Measurements from ENCODE around the gene SMYD3.
"Not testable (repeated sequence)": the region's sequence is repeated elsewhere in the genome, so short reads cannot be mapped to it uniquely, and the experiment has no call there.

Gene SMYD3

DNA sequence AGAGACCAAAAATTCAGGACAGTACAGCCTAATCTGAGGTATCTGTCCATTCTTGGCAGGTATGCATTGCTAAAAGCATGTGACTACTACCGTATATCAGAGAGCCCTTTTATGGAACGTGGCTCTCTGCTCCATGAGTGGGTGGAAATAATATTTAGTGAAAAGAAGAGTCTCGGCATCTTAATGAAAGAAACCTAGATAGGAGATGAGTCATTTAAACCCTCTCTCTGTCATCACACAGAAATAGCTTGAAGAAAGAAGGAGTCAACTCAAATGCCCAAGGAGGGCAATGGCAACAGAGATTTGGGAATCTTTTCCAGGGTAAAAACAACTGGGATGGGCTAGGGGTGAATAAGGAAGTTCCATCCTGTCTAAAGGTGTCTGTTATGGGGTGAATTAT lies 528.2 kb downstream of the SMYD3 start:
- DNase-seq = no peak

DNA sequence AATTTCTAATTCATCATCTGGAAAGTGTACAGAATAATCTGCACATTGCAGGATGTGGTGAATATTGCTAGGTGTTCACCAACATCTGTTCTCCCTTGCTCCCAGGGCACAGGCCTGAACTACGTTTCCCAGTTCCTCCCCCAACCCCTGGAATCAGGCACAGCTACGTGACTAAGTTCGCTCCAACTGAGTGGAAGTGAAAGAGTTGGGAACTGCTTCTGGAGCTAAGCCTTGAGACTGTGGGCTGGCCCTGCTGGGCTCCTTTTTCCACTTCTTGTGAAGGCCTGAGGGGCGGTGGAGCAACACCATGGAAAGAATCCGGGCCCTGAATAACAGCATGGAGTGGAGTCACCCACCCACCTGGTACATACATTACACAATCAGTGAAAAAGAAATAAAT lies 534.6 kb downstream of the SMYD3 start:
- DNase-seq = no peak

DNA sequence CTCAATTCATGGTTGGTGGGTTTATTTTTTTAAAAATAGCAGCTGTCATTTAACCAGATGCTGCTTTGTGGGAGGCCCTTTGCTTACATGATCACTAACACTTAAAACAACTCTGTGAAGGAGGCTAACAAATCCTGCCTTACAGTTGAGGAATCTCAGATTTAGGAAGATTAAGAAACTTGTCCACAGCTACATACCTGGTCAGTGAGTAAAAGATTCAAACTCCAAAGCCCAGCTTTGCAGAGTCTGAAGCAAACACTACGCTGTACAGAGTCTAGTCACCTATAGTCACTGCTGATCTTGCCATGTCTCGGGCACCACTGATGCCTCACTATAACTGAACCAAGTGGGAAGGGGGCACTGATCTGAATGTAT lies 535.4 kb downstream of the SMYD3 start:
- DNase-seq = no peak

DNA sequence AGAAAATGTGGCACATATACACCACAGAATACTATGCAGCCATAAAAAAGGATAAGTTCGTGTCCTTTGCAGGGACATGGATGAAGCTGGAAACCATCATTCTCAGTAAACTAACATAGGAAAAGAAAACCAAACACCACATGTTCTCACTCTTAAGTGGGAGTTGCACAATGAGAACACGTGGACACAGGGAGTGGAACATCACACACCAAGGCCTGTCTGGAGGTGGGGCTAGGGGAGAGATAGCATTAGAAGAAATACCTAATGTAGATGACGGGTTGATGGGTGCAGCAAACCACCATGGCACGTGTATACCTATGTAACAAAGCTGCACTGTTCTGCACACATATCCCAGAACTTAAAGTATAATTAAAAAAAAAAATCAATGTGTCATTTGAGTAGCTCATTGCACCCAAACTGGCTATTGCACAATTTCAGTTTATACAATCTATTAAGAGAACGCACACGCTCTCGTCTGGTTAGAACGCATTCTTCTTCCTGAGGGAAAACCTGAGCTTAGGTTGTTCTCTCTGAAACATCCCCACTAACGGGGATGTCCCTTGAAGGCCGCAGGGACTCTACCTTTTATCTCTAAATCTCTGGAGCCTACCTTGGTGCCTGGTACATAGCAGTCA lies 535.9 kb downstream of the SMYD3 start:
- not testable (repeated sequence) for DNase-seq

DNA sequence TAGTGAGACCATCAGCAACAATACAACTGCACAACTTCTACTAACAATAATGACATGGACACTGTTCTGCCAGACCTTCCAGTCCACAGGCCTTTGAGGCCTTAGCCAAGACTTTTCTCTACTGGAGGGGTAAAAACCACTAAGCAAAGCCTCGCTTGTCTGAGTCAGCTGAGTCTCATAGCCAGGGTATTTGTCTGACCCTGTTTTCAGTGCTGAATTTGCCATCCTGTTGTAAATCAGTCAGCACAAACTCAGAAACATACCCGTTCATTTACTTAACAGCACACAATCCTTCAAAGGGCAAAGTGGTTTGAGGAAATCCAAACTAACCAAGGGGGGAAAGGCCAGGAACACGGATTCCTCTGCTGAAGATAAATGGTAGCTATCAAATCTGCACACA lies 537.8 kb downstream of the SMYD3 start:
- no peak for DNase-seq

DNA sequence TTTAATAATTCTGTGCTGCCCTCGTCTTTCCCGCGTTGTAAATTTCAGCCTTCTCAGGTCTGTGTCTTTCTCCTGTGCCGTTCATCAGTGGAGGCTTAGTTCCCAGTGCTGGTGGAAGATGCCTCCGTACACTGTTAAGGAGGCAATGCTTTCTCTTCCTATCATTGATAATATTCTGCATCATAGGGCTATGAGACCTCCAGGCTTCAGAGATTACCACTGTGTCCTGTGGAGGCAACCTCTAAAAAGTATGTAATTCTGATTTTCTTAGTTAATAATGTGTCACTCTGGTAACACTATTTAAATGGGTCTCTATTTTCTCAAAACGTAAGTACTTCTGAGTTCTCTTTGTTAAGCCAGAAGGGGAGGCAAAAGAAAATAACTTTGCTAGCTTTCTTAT lies 538.3 kb downstream of the SMYD3 start:
- no peak for DNase-seq

DNA sequence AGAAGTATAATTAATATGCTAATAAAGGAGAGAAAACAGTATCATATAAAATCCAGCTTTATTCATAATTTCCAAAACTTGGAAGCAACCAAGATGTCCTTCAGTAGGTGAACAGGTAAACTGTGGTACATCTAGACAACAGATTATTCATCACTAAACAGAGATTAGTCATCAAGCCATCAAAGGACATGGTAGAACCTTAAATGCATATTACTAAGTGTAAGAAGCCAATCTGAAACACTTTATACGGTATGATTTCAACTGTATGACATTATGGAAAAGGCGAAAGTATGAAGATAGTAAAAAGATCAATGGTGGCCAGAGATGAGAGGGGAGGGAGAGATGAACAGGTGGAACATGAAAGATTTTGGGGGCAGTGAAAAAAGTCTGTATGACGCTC lies 541.7 kb downstream of the SMYD3 start:
- no peak for DNase-seq

DNA sequence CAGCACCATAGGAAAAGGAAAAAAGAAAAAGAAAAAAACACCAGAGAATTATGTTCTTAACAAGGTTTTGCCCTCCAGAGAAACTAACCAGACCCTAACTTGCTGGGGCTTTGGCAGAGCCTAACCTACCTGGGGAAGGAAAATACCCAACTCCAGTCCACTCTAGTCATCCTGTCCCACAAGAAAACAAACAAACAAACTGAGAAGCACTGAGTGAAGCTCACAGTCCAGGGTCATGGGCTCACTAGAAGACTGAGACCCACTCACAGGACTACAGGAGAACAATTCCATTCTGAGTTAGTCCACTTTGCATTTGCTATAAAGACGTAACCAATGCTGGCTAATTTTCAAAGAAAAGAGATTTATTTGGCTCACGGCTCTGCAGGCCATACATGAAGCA lies 543.4 kb downstream of the SMYD3 start:
- no peak for DNase-seq

DNA sequence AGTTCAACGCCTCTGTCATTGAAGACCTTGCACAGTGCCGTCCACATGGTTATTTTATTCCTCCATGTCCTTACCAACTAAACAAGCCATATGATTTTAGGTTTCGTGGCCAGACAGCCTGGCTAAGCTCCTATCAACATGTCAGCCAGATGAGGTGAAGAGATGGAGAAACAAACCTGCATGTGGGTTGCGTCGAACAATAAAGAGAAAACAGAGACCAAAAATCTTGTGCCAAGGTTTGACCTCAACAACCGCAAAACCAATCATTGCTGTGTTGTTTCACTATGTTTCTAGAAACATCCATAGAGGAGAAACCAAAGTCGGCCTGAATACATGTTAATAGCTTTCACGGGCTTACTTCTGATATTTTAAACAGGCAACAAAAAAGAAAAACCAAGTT lies 544.6 kb downstream of the SMYD3 start:
- no peak for DNase-seq

DNA sequence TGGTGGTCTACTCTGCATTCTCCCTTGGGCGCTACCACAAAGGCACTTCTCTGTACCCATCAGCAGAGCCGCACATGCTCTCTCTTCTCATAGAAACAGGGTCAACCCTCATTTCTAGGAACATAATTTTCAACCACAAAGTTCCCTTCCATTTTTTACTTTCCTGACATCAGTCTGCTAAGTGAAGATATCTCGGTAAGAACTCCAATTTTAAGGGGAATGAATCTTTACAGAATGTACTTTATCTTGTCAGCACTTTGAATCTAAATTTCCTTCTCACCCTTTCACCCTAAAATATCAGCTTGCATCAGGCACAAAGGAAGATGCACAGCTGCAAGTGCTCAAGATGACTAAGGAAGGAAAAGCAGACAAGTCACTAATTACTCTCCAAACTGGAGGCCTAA lies 545.9 kb downstream of the SMYD3 start:
- no peak for DNase-seq

DNA sequence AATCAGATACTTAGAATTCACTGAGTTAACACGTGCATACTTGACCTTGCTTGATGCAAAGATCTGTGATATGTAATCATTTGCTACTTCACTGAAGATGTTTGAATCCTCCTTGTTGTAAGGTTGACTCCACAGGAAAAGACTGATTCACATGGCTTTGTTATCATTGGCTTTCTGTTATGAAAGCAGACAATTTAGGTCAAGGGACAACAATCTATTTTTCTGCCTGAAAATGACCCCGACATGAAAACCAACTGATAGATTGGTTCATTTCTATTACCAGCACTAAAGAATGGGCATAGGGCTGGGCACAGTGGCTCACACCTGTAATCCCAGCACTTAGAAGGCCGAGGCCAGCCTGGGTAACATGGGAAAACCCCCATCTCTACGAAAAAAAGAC lies 546.9 kb downstream of the SMYD3 start:
- no peak for DNase-seq

DNA sequence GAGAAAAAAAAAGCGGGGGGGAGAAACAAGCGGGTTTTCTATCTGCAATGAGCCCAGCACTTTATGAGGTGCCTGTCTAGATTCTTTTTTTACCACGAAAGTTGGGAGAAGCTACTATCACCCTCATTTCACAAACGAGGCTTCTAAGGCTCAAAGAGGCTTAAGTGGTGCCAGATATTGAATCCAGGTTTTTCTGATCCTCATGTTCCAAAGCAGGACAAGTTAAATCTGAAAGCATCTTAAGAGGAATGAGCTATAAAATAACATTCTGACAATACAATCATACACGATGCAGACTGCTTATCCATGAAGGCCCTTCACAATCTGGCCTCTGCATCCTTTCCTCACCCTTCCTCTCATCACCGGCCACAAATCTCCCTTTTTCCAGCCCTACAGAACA lies 549.1 kb downstream of the SMYD3 start:
- no peak for DNase-seq

DNA sequence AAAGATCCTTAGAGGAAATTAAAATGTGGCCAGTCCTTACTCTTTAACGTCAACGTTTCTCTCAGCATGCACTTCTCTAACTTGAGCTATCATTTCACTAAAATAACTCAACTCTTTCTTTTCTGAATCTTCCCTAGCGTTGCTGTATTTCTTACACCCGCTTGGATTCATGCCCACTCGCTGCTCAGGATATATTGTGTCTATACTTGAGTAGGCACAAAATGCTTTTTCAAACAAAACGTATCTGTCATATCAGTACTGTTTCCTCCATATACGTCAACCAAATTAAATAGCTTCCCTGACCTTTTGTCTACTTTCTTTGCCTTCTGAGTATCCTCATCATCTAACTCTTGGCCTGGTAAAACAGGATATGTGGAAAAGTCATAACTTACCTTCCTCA lies 549.7 kb downstream of the SMYD3 start:
- no peak for DNase-seq

DNA sequence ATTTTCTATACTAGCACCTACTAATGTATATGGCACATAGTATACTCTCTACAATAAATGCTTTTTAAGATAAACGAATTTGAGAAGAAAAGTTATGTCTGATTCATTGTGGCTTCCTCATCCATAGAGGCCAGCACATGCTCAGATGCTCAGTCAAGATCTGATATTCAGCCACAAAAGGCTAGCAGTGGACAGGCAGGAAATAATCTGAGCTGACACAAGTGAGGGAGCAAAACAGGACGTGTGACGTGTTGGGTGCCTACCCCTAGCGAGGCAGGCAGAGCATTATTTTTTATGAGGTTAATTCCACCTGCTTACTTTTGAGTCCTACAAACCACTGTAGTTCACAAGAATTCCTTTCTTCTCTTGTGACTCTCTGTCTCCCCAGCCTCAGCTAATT lies 550.9 kb downstream of the SMYD3 start:
- DNase-seq = no peak

DNA sequence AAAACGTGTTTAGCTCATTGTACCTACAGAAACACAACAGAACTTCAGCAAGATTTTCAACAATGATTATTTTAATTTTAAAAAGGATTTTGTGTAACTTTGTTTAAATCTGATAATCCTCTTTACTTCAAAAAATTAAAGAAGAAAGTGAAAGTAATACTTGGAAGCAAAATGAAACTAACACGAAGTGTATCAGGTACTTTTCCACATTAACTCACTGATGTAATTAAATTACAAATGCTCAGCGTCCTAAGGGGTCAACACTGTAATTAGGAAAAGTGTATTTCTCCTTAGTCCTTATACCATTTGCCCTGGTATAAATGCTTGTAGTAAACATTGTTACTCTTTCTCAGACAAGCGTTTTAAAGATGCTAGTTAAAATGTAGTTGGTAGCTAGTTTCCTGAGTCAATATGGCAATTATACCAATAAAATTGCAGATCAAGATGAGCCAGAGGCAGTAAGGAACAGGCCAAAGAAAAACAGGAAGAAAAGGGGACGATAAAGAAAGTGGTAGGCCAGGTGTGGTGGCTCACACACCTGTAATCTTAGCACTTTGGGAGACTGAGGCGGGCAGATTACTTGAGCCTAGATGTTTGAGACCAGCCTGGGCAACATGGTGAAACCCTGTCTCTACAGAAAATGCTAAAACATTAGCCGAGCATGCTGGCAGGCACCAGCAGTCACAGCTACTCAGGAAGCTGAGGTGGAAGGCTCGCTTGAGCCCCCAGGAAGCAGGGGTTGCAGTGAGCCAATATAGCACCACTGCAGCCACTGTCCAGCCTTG lies 553.0 kb downstream of the SMYD3 start:
- peak in 1 of 2 donors; percentile 1 for DNase-seq

DNA sequence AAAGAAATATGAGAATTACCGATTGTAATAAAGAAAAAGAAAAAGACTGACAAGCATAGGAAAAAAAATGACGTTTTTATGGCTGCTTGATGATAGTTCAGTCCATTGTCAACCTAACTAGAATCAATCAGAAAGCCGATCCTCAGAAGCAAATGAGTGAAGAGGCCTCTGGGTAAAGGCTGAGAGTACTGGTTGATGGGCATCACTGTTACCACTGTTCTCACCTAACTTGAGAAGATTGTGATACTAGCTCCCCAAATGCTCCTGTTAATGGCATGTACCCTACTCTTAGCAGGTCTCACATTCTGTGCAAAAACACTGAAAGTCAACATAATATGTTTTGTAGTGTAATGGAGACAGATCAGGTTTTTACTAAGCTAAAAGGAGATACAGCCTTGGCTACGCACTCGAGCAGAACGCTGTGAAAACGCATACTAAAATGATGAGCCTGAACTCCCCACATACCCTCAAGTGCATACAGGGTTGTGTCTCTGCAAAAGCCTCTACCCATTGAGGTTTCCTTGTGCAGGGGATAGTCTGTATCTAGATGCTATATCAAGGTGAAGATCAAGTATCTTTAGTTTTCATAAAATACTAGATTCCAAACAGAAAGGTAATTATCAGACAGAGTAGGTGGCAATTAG lies 554.6 kb downstream of the SMYD3 start:
- no peak for DNase-seq

DNA sequence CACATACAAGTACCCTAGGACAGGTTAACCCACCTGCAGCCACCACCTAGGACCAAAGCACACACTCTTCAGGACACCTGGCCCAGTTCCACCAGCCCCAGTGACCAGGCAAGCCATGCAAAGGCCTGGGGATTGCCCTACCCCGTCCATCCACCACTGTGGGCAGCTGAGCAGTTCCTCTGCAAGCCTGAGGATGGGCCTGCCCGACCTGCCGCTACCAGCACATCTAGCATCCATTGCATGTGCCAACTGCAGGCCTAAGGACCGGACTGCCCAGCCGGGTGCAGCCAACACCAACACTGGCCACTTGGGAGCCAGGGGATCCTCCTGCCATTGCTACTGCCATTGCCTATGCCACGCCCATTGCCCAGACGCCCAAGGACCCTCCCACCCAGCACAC lies 558.3 kb downstream of the SMYD3 start:
- DNase-seq = no peak

DNA sequence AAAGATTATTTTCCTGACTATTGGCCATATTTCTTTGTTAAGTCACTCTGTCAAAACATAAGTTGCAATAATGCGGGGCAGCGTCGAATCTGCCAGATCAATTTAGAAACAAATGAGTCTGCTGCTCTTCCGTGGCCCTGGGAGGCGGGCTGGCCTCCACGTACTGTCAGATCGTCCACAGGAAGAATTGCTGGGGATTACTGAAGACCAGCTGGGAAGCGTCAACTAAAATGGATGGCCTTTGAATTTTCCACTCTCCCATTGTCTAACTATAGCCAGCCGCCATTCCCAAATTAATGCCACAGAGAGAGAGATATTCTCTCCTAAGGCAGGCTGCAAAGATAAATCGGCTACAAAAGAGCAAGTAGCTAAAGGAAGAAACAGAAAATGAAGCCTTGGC lies 560.2 kb downstream of the SMYD3 start:
- DNase-seq = no peak

DNA sequence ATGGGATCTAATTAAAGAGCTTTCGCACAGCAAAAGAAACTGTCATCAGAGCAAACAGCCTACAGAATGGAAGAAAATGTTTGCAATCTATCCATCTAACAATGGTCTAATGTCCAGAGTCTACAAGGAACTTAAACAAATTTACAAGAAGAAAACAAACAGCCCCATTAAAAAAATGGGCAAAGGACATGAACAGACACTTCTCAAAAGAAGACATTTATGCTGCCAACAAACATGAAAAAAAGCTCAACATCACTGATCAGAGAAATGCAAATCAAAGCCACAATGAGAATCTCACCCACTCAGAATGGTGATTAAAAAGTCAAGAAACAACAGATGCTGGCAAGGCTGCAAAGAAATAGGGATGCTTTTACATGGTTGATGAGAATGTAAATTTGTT lies 561.9 kb downstream of the SMYD3 start:
- DNase-seq = not testable (repeated sequence)

DNA sequence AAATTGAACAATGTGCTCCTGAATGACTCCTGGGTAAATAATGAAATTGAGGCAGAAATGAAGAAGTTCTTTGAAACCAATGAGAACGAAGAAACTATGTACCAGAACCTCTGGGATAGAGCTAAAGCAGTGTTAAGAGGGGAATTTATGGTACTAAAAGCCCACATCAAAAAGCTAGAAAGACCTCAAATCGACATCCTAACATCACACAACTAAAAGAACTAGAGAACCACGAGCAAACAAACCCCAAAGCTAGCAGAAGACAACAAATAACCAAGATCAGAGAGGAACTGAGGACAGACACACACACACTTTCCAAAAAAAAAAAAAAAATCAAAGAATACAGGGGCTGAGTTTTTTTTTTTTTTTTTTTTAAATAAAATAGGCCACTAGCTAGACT lies 564.2 kb downstream of the SMYD3 start:
- no peak for DNase-seq

DNA sequence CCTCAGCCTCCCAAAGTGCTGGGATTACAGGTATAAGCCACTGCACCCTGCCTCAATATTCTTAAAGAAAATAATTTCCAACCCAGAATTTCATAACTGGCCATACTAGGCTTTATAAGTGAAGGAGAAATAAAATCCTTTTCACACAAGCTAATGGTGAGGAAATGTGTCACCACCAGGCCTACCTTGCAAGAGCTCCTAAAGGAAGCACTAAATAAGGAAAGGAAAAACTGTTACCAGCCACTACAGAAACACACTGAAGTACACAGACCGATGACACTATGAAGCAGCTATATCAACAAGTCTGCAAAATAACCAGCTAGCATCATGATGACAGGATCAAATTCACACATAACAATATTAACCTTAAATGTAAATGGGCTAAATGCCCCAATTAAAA lies 565.3 kb downstream of the SMYD3 start:
- DNase-seq = not testable (repeated sequence)

DNA sequence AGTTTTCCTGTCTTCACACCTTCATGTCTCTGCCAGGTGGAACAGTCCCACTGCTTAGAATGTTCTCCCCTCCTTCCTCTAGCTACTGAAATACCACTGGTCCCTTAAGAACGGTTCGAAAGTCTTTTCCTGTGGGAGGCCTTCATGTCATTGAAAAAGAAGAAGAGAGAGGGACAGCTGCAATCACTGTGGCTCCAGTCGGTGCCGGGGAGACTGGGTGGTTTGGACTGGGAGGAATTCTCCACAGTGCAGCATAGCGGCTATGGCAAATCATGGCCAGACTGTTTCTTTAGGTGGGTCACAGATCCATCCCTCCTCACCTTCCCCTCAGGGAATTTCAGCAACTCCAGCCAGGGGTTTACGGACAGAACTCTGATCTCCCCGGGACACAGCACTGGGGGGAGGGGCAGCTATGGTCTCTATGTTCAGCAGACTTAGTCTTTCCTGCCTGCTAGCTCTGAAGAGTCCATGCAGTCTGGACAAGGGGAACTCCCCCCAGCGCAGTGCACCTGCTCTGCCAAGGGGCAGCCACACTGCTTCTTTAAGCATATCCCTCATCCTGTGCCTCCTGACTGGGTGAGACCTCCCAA lies 567.2 kb downstream of the SMYD3 start:
- DNase-seq = no peak

DNA sequence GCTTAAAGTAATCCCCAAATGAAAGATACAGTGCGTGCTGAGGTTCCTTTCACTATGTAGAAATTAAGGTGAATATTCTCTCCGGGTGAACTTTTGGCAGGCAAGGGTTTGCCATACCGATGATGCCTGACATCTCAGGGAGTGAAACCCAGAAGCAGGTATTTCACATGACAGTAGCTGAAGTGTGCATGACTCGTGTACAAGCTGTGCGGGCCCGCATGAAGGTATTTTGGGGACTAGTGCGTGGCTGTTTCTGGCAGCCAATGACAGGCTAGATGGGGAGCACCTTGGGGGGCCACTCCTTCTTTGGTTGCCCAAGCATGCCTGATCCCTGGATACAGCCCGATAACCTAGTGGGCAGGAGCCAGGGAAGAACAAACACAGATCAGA lies 569.0 kb downstream of the SMYD3 start:
- DNase-seq = no peak
